Brain microvascular endothelial cell (primary cell): Measurements from ENCODE around the gene ACVR1C.
"Not testable (repeated sequence)": the region's sequence is repeated elsewhere in the genome, so short reads cannot be mapped to it uniquely, and the experiment has no call there.

Experiments used
- DNase-seq: peaks from one replicate; pipeline ENCODE4 v3.0.0-alpha.2; 2020
- H3K27ac ChIP-seq: fragments of 250-450 bp; sonication (Bioruptor Pico); 2 replicates; pipeline ENCODE4 v1.5.1; 2020; ENCODE audit warnings: mild to moderate bottlenecking, moderate library complexity
- H3K27me3 ChIP-seq: fragments of 250-450 bp; sonication (Bioruptor Pico); replicated peaks from 2 replicates; pipeline ENCODE4 v1.5.1; 2020; ENCODE audit warnings: mild to moderate bottlenecking
- H3K36me3 ChIP-seq: fragments of 250-450 bp; sonication (Bioruptor Pico); replicated peaks from 2 replicates; pipeline ENCODE4 v1.5.1; 2020; ENCODE audit warnings: mild to moderate bottlenecking
- H3K4me3 ChIP-seq: 2 replicates; pipeline ENCODE4 v1.5.1; 2011; ENCODE audit warnings: low read depth, mild to moderate bottlenecking, control low read depth, low read length, moderate library complexity
- CTCF ChIP-seq: IDR thresholded peaks from 2 replicates; pipeline ENCODE4 v1.5.1; 2011; ENCODE audit warnings: low read depth, mild to moderate bottlenecking, moderate library complexity, low read length, control low read depth, inconsistent platforms; ENCODE audit errors: missing control alignments
- in situ Hi-C: cut with HindIII; loops from 2 replicates; pipeline ENCODE4 v1.10.0; 2017; ENCODE audit warnings: low sequenced_read_pairs, low pct_ligation_motif_present

The ACVR1C gene

DNA sequence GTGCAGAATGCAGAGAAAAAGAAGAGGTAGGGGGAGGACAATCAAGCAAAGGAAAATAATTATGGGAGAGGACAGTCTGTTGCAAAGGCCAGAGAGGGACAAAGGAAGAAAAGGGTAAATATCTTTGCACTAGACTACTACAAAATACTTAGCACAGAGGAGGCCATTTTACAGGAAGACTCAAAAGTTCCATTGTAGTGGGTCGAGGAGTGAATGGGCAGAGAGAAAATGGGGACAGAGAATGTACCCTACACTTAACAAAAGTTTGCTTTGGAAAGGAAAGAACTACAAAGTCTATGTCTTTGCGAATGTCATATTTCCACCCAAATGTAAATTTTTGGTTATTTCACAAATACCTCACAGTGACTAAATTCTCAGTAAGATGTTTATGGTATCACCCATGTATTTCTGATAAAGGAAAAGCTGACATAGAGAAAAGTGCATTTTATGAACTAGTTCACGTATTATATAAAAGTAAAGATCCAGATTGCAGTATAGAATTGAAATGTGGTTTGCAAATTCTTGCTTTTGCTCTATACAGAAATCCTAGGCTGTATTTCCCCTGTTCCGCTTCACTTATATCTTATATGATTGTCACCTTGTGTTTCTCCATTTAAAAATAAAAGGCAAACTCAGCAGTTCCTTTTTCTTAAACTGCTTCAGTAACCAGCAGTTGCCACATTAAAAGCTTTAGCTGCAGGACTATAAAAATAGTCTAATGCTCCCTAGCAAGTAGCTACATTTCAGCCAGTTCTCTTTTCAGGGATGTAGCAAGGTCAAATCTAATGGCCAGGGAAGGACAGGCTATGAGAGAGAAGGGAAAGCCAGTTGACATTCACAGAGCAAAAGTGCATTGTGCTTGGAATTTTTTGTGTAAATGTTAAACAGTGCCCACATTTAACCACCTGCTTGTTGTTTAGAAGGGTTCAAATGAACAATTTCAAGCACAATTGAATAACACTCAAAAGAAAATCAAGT, 105.1 kb downstream of the ACVR1C start:
- Histone ChIP-seq H3K27me3 (no peaks in the 10 kb centered on the region), H3K4me3 (no peak overlapping the region), H3K36me3 (no peaks in the 10 kb centered on the region), H3K27ac (no peak overlapping the region)
- TF ChIP-seq CTCF: no peak
- no peak for DNase-seq
- in situ Hi-C loops: no loop called here

GRCh38 chr2:157514966-157515365, 113.7 kb downstream of the ACVR1C start:
- DNase-seq, H3K27me3 ChIP-seq, in situ Hi-C loops, H3K36me3 ChIP-seq, H3K4me3 ChIP-seq, H3K27ac ChIP-seq: not testable (repeated sequence)

DNA sequence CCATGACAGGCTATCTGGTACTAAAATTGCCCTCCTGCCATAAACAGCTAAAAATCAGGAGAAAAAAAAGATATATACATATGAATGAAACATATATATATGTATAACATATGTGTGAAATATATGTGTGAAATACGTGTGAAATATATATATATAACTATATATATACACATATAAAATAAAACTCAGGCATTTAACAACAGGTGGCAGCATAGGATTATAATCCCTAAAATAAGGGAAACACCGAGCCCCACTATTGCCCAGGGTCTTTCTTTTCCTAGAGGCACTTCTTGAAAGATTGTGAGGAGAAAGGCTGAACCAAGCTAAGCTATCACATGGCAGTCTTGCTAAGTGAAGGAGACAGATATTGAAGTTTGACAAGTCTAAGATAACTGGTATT, 118.9 kb downstream of the ACVR1C start:
- Histone ChIP-seq H3K27me3 (no peaks in the 10 kb centered on the region), H3K36me3 (no peaks in the 10 kb centered on the region), H3K4me3 (no peak overlapping the region), H3K27ac (no peak overlapping the region)
- in situ Hi-C loops: no loop called here
- no peak for DNase-seq
- TF ChIP-seq CTCF: no peak

GRCh38 chr2:157508676-157509075, 120.0 kb downstream of the ACVR1C start:
- no peaks in the 10 kb centered on the region for H3K36me3 ChIP-seq
- H3K27ac ChIP-seq: no peak overlapping the region
- TF ChIP-seq CTCF: no peak
- no peak for DNase-seq
- no peak overlapping the region for H3K4me3 ChIP-seq
- no peaks in the 10 kb centered on the region for H3K27me3 ChIP-seq
- in situ Hi-C loops: no loop called here

DNA sequence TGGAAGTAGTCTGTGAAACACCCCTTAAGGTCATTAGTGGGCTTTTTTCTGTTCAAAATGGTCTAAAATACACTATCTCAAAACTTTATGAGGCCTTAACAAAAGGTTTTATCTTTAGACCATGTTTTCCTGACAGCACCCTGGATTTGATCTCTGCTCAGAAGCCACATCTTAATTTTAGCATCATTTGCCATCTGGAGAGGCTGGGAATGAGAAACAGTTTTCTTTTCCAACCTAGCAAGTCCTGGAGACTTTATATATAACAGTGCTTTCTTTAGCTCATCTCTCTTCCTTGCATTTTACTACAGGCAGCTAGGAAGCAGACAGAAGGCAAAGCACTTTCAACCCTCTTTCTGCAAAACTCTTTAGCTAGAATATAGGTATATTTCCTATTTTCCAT, 122.1 kb downstream of the ACVR1C start:
- DNase-seq: no peak
- H3K4me3 ChIP-seq: no peak overlapping the region
- TF ChIP-seq CTCF: no peak
- H3K36me3 ChIP-seq: no peaks in the 10 kb centered on the region
- in situ Hi-C loops: no loop called here
- no peaks in the 10 kb centered on the region for H3K27me3 ChIP-seq
- no peak overlapping the region for H3K27ac ChIP-seq

DNA sequence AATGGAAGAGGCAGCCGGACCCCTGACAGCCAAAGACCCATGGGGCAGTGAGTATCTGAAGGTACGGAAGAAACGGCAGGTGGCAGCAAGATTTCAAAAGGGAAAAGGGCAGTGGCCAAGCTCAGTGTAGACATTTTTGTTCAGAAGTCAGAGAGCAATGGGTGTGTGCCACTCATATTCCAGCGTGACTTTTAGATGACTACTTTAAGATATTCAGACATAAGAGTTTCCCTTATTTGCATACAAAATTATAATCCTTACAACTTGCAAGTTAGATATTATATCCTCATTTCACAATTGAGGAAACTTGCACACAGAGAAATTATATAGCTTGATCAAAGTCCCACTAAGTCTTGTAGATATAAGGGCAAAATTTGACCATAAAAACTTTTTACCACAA, 124.0 kb downstream of the ACVR1C start:
- in situ Hi-C loops: no loop called here

More for the DNA sequence above, 124.0 kb downstream of the ACVR1C start:
- H3K27me3 ChIP-seq: no peaks in the 10 kb centered on the region
- no peak overlapping the region for H3K4me3 ChIP-seq
- no peak overlapping the region for H3K27ac ChIP-seq
- no peaks in the 10 kb centered on the region for H3K36me3 ChIP-seq
- DNase-seq: no peak
- no peak for TF ChIP-seq CTCF
